Measurements from ENCODE around the gene LRG1. TPM values are rescaled to one million over a fixed set of nuclear protein-coding genes. Genes with fewer than 3 reads are reported as not detected.
"Not testable (repeated sequence)": the region's sequence is repeated elsewhere in the genome, so short reads cannot be mapped to it uniquely, and the experiment has no call there.

The LRG1 gene
- total RNA-seq, 2 experiments from 2014 or later = 0.32 to 0.35 TPM

DNA sequence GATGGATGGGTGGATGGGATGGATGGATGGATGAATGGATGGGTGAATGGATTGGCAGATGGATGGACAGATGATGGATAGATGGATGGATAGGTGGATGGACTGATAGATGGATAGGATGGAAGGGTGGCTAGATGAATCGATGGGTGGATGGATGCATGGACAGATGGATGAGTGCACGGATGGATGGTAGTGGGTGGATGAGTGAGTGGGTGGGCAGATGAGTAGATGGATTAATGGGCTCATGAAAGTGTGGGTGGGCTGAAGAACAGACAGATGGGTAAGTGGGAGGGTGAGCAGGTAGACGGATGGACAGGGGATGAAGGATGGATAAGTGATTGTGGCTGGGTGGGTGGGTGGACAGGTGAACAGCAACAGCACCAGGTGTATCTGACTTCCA, 13.9 kb upstream of the LRG1 start:
- ATAC-seq (no peak), DNase-seq (no peak)
- H3K9me3 Mint-ChIP-seq (ENCODE audit: low read depth) = no peaks in the 10 kb centered on the region
- no peak overlapping the region for H3K4me3 Mint-ChIP-seq
- no peaks in the 10 kb centered on the region for H3K36me3 Mint-ChIP-seq
- no peak overlapping the region for H3K27ac Mint-ChIP-seq
- CTCF ChIA-PET = no interaction called here
- no peaks in the 10 kb centered on the region for H3K27me3 Mint-ChIP-seq
- no peaks in the 10 kb centered on the region for H3K4me1 Mint-ChIP-seq

DNA sequence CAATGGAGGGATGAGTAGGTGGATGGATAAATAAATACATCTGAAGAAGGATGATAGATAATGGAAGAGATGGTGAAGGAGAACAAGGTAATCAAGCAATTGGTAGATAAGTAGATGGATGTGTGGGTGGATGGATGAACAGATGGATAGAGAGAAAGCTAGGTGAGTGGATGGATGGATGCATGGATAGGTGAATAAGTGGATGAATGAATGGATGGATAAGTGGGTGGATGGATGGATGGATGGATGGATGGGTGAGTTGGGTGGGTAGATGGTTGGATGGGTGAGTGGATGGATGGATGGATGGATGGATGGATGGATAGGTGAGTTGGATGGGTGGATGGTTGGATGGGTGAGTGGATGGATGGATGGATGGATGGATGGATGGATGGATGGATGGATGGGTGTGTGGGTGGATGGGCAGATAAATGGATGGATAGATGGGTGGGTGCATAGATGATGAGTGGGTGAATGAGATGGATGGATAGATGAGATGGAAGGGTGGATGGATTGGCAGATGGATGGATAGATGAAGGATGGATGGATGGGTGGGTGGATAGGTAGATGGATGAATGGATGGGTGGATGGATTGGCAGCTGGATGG, 13.4 kb upstream of the LRG1 start:
- H3K4me3 Mint-ChIP-seq = no peak overlapping the region
- H3K27me3 Mint-ChIP-seq = no peaks in the 10 kb centered on the region
- H3K9me3 Mint-ChIP-seq (ENCODE audit: low read depth) = no peaks in the 10 kb centered on the region

DNA sequence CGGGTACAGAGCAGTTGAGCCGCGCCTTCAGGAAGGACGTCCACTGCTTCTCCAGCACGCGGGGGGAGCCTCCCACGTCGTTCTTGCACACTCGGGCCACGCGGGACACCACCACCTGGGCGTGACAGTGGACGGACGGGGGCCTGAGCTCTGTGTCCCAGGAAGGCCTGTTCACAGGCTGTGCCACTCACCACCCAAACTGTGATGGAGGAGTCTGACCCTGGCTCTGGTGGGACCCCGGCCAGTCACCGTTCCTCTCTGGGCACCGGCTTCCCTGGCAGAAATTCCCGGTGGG, 12.6 kb upstream of the LRG1 start:
- CTCF ChIA-PET = no interaction called here
- H3K27ac Mint-ChIP-seq = no peak overlapping the region
- H3K9me3 Mint-ChIP-seq (ENCODE audit: low read depth) = no peaks in the 10 kb centered on the region
- no peak overlapping the region for H3K4me3 Mint-ChIP-seq
- DNase-seq = no peak
- no peak for ATAC-seq
- H3K27me3 Mint-ChIP-seq = no peaks in the 10 kb centered on the region
- H3K36me3 Mint-ChIP-seq = no peaks in the 10 kb centered on the region
- no peaks in the 10 kb centered on the region for H3K4me1 Mint-ChIP-seq

More for the DNA sequence above, 13.4 kb upstream of the LRG1 start:
- no peak overlapping the region for H3K27ac Mint-ChIP-seq
- no peaks in the 10 kb centered on the region for H3K4me1 Mint-ChIP-seq
- DNase-seq = no peak
- no peak for ATAC-seq
- H3K36me3 Mint-ChIP-seq = no peaks in the 10 kb centered on the region
- CTCF ChIA-PET = no interaction called here

DNA sequence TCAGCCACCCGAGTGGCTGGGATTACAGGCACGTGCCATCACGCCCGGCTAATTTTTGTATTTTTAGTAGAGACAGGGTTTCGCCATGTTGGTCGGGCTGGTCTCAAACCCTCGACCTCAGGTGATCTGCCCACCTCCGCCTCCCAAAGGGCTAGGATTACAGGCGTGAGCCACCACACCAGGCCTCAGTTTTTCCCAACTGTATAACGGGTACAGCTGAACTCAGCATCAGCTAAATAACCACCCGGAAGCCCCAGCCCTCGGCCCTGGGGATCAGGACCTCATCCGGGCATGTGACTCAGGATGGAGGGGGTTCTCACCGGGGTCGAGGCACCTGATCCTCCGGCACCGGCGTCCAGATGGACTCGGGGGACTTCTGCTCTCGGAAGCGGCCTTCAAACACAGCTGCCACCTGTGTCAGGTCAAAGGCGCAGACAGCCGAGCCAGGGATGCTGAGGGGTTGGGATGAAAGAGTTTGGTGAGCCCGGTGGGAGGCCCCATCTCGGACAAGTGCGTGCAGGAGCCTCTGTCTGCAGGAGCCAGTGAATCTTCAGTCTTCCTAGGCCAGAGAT, 10.7 kb upstream of the LRG1 start:
- H3K4me3 Mint-ChIP-seq = no peak overlapping the region
- H3K27ac Mint-ChIP-seq = no peak overlapping the region
- H3K36me3 Mint-ChIP-seq = no peaks in the 10 kb centered on the region
- CTCF ChIA-PET = interaction anchor here (0.8 kb wide), 1 partner anchor 25 kb away, joined by 3 read pairs; no protein-coding TSS in a partner anchor
- no peaks in the 10 kb centered on the region for H3K9me3 Mint-ChIP-seq (ENCODE audit: low read depth)
- no peak for ATAC-seq
- no peaks in the 10 kb centered on the region for H3K27me3 Mint-ChIP-seq
- H3K4me1 Mint-ChIP-seq = no peaks in the 10 kb centered on the region
- DNase-seq = no peak

DNA sequence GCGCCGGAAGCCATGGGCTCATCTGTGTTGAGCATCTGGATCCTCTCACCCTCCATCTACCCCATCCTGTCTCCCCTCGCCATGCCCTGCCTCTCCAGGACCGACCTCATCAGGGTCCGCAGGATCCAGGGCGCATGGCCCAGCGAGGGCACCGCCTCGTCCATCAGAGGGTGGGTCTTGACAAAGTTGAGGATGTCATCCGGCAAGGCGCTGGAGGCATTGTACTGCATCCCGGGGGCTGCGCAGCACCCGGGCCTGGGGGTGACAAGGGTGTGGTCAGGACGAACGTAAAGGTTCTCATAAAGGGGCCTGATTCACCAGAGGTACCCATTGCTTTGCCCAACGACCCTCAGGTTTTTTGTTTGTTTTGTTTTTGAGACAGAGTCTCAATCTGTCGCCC, 10.2 kb upstream of the LRG1 start:
- no peak for DNase-seq
- Mint-ChIP-seq H3K27ac (no peak overlapping the region), H3K27me3 (no peaks in the 10 kb centered on the region), H3K9me3 (ENCODE audit: low read depth) (no peaks in the 10 kb centered on the region), H3K4me3 (no peak overlapping the region), H3K36me3 (no peaks in the 10 kb centered on the region), H3K4me1 (no peaks in the 10 kb centered on the region)
- ATAC-seq = no peak
- CTCF ChIA-PET = interaction anchor here (0.8 kb wide), 1 partner anchor 26 kb away, joined by 3 read pairs; no protein-coding TSS in a partner anchor

DNA sequence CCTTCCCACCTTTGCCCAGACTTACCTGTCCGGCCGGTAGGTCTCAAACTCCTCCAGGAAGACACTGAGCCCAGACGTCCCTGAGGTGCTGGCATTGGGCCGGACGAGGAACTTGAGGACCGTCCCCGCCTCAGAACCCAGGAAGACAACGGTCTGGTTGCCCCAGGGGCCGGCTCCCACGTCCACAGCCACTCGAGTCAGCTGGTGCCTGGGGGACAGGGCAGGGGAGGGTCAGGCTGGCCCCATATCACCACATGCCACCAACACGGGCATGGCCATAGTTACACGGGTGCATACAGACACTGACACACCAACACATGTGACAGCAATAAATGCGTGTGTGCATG, 8.4 kb upstream of the LRG1 start:
- H3K4me1 Mint-ChIP-seq = no peaks in the 10 kb centered on the region
- no peak overlapping the region for H3K4me3 Mint-ChIP-seq
- ATAC-seq = no peak
- H3K36me3 Mint-ChIP-seq = no peaks in the 10 kb centered on the region
- CTCF ChIA-PET = interaction anchor here (1.5 to 2.2 kb wide), 2 partner anchors 23 to 88 kb away, joined by 3 to 12 read pairs; no protein-coding TSS in a partner anchor
- H3K27ac Mint-ChIP-seq = no peak overlapping the region
- no peaks in the 10 kb centered on the region for H3K27me3 Mint-ChIP-seq
- DNase-seq = no peak
- H3K9me3 Mint-ChIP-seq (ENCODE audit: low read depth) = no peaks in the 10 kb centered on the region

DNA sequence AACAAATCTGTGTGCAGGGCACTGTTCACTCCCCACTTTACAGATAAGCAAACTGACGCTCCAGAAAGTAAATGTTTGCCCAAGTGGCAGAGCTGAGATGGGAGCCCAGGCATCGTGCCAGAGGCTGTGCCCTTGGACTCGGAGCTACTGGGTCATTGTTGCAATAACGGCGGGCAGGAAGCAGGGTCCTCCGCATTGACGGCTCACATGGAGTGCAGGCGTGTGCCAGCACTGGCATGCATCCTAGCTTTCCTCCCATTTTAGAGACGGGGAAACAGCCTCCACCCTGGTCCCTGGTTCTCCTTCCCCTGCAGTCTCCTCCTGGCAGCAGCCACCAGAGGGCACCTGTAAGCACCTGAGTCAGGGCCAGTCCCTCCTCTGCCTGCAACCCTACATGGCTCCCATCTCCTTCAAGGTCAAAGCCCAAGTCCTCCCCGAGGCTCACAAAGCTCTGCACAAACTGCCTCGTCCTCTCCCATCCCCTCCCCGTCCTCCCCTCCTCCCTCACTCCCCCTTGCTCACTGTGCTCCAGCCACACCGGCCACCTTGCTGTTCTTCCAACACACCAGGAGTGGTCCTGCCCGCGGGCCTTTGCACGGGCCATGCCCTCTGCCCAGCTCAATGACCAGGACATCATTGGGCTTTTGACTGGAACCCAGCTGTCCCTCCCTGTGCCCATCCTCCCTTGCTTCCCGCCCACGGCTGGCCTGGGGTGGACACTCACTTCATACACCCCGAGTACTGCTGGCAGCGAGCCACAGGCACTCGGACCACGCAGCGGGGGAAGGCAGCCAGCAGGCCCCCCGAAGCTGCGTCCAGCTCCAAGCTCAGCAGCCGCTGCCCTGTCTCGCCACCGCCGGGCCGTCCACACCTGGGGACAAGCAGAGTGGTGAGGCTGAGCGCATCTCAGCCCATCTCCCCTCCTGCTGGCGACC, 7.7 kb upstream of the LRG1 start:
- no peaks in the 10 kb centered on the region for H3K36me3 Mint-ChIP-seq
- peak; percentile 54 for DNase-seq
- peak; percentile 23 for ATAC-seq
- no peaks in the 10 kb centered on the region for H3K9me3 Mint-ChIP-seq (ENCODE audit: low read depth)
- peaks cover 1% of the 10 kb centered on the region for H3K4me1 Mint-ChIP-seq
- H3K27me3 Mint-ChIP-seq = no peaks in the 10 kb centered on the region
- no peak overlapping the region for H3K4me3 Mint-ChIP-seq
- CTCF ChIA-PET = interaction anchor here (0.6 to 2.2 kb wide), 6 partner anchors 11 to 1283 kb away, joined by 3 to 12 read pairs (median 3); partner anchors contain the start of gene SEMA6B
- H3K27ac Mint-ChIP-seq = no peak overlapping the region

DNA sequence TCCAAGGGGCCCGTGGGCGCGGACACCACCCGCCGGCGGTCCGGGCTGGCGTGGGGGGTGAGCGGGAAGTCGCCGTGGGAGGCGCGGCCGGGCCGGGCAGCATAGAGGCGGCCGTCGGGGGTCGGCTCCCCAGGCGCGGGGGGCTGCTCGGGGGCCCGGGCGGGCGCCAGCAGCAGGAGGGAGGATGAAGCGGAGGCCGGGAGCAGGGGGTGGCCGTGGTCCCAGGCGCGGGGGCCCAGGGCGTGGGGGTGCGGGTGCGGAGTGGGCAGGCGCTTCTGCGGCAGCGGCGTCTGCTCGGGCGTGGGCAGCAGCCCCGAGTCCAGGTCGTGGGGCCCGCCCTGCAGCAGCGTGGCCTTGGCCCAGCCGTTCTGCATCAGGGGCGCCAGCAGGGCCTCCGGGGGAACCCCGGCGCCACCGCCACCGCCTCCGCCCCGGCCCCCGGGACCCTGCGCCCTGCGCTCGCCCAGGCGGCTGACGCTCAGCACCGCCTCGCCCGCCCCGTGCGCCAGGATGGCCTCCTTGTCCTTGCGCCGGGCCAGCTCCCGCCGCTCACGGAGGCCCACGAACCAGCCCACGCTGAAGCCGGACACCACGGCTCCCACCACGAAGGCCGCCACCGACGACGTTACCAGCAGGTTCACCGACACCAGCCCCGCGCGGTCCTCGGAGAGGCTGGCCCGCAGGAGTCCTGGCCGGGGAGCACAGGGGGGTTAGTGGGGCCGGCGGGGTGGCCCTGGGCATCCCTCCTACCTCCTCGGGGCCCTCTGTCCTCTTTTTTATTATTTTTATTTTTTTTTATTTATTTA, 4.2 kb upstream of the LRG1 start:
- H3K4me1 Mint-ChIP-seq = peaks cover 4% of the 10 kb centered on the region
- no peaks in the 10 kb centered on the region for H3K36me3 Mint-ChIP-seq
- no peak overlapping the region for H3K4me3 Mint-ChIP-seq
- no peak overlapping the region for H3K27ac Mint-ChIP-seq
- ATAC-seq = no peak
- CTCF ChIA-PET = no interaction called here
- no peak for DNase-seq
- no peaks in the 10 kb centered on the region for H3K27me3 Mint-ChIP-seq
- no peaks in the 10 kb centered on the region for H3K9me3 Mint-ChIP-seq (ENCODE audit: low read depth)

DNA sequence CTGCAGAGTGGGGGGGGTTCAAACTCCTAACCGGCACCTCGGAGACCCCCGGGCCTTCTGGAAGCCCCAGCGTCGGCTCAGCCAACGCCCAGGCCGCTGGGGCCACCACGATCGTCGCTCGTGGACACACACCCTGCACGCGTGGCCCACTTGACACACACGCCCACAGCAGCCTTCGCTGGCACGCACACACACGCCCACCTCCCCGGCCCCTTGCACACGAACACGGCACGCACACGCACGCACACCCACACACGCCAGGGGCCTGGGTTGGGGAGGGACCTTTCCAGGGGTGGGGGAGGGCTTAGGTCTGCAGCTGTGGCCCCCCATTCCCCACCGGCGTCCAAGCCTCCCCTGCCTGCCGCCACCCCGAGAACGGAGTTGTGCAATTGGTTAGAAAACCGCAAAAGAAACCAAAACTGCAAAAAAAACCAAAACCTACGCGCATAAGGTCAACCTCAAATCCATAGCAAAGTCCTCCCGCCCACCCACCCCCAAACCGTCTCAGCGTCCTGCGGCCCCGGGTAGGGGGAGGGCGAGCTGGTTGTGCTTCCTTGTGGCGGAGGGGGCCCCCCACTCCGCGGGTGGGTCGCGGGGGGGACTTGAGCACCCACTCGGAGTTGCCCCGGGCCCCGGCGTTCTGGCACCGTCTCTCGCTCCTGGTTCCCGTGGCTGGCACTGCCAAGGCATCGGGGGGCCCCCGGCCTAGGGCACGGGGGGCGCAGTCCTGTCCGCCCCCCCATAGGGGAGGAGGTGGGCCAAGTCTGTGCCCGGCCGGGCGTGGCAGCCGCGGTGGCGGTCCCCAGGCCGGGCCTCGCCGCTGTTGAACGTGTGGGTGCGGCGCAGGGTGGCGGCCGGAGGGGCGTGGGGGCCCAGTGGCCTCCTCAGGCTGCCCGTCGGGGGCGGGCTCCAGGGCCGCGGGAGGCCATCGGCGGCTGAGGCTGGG, 3.3 kb upstream of the LRG1 start:
- Mint-ChIP-seq H3K27me3 (no peaks in the 10 kb centered on the region), H3K4me1 (peaks cover 4% of the 10 kb centered on the region), H3K9me3 (ENCODE audit: low read depth) (no peaks in the 10 kb centered on the region), H3K27ac (no peak overlapping the region), H3K4me3 (no peak overlapping the region), H3K36me3 (no peaks in the 10 kb centered on the region)
- ATAC-seq (no peak), DNase-seq (no peak)
- CTCF ChIA-PET = no interaction called here

DNA sequence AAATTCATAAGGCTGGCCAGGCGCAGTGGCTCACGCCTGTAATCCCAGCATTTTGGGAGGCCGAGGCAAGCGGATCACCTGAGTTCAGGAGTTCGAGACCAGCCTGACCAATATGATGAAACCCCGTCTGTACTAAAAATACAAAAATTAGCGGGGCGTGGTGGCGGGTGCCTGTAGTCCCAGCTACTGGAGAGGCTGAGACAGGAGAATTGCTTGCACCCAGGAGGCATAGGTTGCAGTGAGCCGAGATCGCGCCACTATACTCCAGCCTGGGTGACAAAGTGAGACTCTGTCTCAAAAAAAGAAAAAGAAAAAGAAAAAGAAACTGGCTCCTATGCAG, 1.9 kb upstream of the LRG1 start:
- H3K36me3 Mint-ChIP-seq; H3K27ac Mint-ChIP-seq; H3K27me3 Mint-ChIP-seq; CTCF ChIA-PET; DNase-seq; H3K4me1 Mint-ChIP-seq; H3K4me3 Mint-ChIP-seq; ATAC-seq; H3K9me3 Mint-ChIP-seq (ENCODE audit: low read depth): not testable (repeated sequence)

DNA sequence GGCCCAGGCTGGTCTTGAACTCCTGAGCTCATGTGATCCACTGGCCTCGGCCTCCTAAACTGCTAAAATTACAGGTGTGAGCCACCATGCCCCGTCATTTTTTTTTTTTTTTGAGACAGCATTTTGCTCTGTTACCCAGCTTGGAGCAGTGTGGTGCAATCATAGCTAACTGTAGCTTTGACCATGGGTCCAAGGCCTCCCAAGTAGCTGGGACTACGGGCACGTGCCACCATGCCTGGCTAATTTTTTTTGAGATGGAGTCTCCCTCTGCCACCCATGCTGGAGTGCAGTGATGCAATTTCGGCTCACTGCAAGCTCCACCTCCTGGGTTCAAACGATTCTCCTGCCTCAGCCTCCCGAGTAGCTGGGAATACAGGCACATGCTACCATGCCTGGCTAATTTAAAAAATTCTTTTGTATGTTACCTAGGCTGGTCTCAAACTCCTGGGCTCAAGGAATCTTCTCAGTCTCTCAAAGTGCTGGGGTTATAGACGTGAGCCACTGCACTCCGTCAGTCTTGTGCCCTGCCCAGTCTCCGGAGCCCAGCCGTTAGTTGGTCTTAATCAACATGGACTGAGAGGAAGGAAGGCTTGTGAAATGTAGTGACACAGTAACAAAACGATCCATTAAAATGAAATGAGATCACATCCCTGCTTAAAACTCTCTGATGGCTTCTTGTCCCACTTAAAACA, 1.4 kb upstream of the LRG1 start:
- H3K9me3 Mint-ChIP-seq (ENCODE audit: low read depth) = no peaks in the 10 kb centered on the region
- H3K27me3 Mint-ChIP-seq = no peaks in the 10 kb centered on the region
- H3K4me3 Mint-ChIP-seq = no peak overlapping the region
- no peak for DNase-seq
- H3K27ac Mint-ChIP-seq = no peak overlapping the region
- CTCF ChIA-PET = interaction anchor here (1.3 to 1.8 kb wide), 2 partner anchors 16 to 18 kb away, joined by 4 to 9 read pairs; no protein-coding TSS in a partner anchor
- peaks cover 4% of the 10 kb centered on the region for H3K4me1 Mint-ChIP-seq
- no peak for ATAC-seq
- H3K36me3 Mint-ChIP-seq = no peaks in the 10 kb centered on the region

DNA sequence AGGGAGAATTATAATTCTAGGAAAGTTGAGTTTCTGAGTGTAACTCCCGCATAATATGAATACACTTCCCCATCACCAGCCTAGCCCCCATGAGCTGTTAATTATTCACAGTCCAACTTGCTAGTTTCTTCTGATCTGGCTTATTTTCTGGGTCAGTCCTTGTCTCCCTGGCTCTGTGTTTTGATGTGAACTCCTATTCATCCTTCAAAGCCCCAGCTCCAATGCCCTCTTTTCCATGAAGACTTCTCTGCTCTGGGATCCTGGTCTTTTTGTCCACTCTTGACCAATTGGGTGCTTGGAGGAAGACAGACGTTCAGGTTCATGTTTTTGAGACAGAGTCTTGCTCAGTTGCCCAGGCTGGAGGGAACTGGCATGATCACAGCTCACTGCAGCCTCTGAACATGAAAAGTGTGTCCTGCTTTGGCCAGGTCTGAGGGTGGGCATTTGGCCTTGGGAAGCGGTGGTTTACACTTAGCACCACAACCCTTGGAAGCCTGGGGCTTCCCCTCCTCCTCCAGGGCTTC, 605 bp downstream of the LRG1 start:
- no peak overlapping the region for H3K4me3 Mint-ChIP-seq
- CTCF ChIA-PET = interaction anchor here (1.0 to 1.2 kb wide), 2 partner anchors 14 to 28 kb away, joined by 3 to 5 read pairs; no protein-coding TSS in a partner anchor
- H3K36me3 Mint-ChIP-seq = no peaks in the 10 kb centered on the region
- no peak for DNase-seq
- peaks cover 4% of the 10 kb centered on the region for H3K4me1 Mint-ChIP-seq
- H3K27ac Mint-ChIP-seq = no peak overlapping the region
- ATAC-seq = no peak
- peaks cover 7% of the 10 kb centered on the region for H3K27me3 Mint-ChIP-seq
- no peaks in the 10 kb centered on the region for H3K9me3 Mint-ChIP-seq (ENCODE audit: low read depth)
